C4-2B (cell line): ENCODE data around the gene MLXIP.
A peak's percentile ranks its signal among the peaks of the same experiment; 100 is the strongest.

Experiments
- H3K27ac ChIP-seq: fragments of 450-650 bp; 2 replicates; pipeline ENCODE4 v1.5.1; 2017
- CTCF ChIP-seq: fragments of 450-650 bp; conservative IDR thresholded peaks from 2 replicates; pipeline ENCODE4 v1.5.1; 2017; ENCODE audit warnings: mild to moderate bottlenecking
- ZFX ChIP-seq: fragments of 450-650 bp; IDR thresholded peaks from 2 replicates; pipeline ENCODE4 v1.6.1; 2017

The MLXIP gene

DNA sequence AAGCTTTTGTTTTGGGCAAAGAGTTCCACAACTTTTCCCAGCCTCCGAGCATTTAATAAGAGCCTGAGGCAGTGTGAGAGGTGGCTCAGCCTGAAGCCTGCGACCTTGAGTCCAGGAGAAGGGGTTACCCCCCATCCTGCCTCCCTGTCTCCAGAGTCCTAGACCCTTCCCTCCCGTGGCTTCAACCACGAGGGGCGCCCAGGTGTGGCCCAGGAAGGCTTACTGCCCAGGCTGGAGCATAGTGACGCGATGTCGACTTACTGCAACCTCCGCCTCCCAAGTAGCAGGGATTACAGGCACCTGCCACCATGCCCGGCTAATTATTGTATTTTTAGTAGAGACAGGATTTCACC, 105.0 kb downstream of the MLXIP start:
- H3K27ac ChIP-seq = no peak overlapping the region
- TF ChIP-seq ZFX (no peak), CTCF (no peak)

DNA sequence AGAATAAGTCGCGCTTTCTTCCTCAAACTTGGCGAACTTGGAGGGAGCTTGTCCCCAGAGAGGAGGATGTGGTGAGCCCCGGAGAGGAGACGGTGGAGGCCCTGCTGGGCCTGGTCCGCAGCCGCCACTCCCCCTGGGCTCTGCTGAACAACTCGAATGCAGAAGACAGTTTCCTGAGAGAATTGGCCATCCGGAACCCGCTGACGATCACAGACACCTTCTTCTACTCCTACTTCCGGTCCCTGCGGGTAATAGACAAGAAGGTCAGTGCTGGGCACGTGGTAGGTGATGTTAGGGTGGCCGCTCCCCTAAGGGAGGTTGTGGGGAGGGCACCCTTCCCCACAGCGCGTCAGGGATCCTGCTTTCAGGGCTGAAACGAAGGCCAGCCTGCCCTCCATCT, 106.0 kb downstream of the MLXIP start:
- H3K27ac ChIP-seq = no peak overlapping the region
- no peak for TF ChIP-seq CTCF
- TF ChIP-seq ZFX = no peak

GRCh38 chr12:122185079-122185478, 106.5 kb downstream of the MLXIP start:
- no peak for TF ChIP-seq CTCF

GRCh38 chr12:122185494-122186082, 107.0 kb downstream of the MLXIP start:
- no peak for TF ChIP-seq CTCF
- no peak for TF ChIP-seq ZFX
- no peak overlapping the region for H3K27ac ChIP-seq

More at GRCh38 chr12:122185079-122185478, 106.5 kb downstream of the MLXIP start:
- H3K27ac ChIP-seq = no peak overlapping the region

DNA sequence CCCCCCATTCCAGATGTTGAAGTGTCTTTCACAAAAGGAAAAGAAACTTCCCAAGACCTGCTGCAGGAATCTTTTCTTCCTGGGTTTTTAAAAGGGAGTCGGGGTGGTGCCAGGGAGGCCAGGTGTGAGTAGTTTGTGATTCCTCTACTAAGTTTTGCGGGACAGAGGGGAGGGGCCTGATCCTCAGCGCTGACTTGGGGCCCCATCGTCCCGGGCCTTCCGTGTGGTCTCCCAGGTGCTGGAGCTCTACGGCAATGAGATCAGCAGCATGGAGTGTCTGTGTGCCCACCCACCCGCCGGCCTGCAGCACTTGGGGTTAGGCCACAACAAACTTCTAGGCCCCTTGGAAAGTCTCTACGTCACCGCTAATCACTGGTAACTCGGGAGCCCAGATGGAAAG, 108.9 kb downstream of the MLXIP start:
- no peak overlapping the region for H3K27ac ChIP-seq
- TF ChIP-seq CTCF = no peak
- no peak for TF ChIP-seq ZFX

- TF ChIP-seq ZFX = no peak
- no peak for TF ChIP-seq CTCF
These were observed 111.3 kb downstream of the MLXIP start for GRCh38 chr12:122189626-122190475.

DNA sequence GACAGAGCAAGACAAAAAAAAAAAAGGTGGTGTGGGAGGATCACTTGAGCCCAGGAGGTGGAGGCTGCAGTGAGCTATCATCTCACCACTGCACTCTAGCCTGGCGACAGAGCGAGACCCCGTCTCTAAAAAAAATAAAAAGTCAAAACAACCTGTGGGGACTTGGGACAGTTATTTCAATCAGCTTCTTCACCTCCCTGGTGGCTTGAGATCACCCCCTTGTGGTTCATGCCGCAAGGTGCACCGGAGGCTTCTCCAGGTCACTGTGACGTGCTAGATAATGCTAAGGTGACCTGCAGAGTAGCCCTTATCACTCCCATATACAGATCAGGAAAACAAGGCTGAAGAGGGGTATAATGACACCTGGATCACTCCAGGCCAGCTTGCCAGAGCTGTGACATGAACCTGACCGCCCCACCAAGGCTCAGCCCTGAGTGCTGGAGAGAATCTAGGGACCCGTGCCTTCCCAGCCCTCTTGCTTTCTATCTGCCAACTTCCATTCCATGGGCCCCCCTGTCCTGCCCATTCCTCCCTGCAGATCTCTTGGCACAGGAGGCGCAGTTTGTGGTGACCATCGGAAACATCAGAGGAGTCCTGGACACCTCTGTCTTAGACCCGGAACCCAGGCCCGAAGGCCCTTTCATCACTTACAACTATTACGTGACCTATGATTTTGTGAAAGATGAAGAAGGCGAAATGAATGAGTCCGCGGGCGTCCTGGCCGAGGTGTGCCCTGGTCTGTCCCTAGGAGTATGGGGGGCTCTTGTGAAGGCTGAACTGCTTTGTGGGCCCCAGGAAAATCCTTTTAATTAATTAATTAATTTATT, 112.5 kb downstream of the MLXIP start:
- no peak for TF ChIP-seq ZFX
- TF ChIP-seq CTCF = peak; percentile 90
- H3K27ac ChIP-seq = no peak overlapping the region

More at GRCh38 chr12:122189626-122190475, 111.3 kb downstream of the MLXIP start:
- H3K27ac ChIP-seq = no peak overlapping the region
